T-cell (primary cell): ENCODE results near the gene CTNND2. TPM values are rescaled to one million over a fixed set of nuclear protein-coding genes. Genes with fewer than 3 reads are reported as not detected.

ENCODE experiments used
- ATAC-seq, 4 experiments: fragments of 200-7000 bp in 3 of 4; fragments of 150-1000 bp in 1 of 4; cut with Tn5 transposase; replicated peaks in 1 of 4; 1 replicate in 3 of 4; 2 replicates in 1 of 4; pipeline ENCODE4 v1.10.0; 2021; ENCODE audit warnings: moderate library complexity in 3 of 4, mild to moderate bottlenecking in 2 of 4, moderate number of reproducible peaks in 1 of 4
- CTCF ChIA-PET, 2 donors: fragments of 300-600 bp; sonication (Branson Sonifier 250); formaldehyde crosslinking; loops; one replicate each; lab custom pipeline; 2022; ENCODE audit warnings: antibody characterized with exemption in 2 of 2; lab: Charles Lee
- POLR2A ChIA-PET, 2 donors: fragments of 300-600 bp; sonication (Branson Sonifier 250); formaldehyde crosslinking; loops; one replicate each; lab custom pipeline; 2022; ENCODE audit warnings: antibody characterized with exemption in 2 of 2; lab: Charles Lee
- DNase-seq, 35 experiments: peaks; one replicate each; pipeline versions ENCODE4 v3.0.0 to v3.0.0-alpha.2; 2013 to 2023
- H3K27ac ChIP-seq: one replicate; pipeline ENCODE4 v1.5.1; 2013; ENCODE audit warnings: low read length
- H3K27me3 ChIP-seq, 2 experiments: replicated peaks in 1 of 2; 1 replicate in 1 of 2; 2 replicates in 1 of 2; pipeline versions ENCODE4 v1.6.1 to v1.7.0; 2013; ENCODE audit warnings: low read length in 1 of 2, mixed read lengths in 1 of 2; ENCODE audit not compliant: control insufficient read depth in 2 of 2, insufficient read depth in 2 of 2; ENCODE audit errors: extremely low read depth in 1 of 2
- H3K36me3 ChIP-seq, 2 donors: 1 replicate in 1 of 2; 2 replicates in 1 of 2; pipeline versions ENCODE4 v1.6.1 to v1.7.0; 2013; ENCODE audit warnings: low read length in 1 of 2; ENCODE audit not compliant: control insufficient read depth in 2 of 2, insufficient read depth in 1 of 2; ENCODE audit errors: extremely low read depth in 1 of 2
- H3K4me1 ChIP-seq, 2 experiments: 1 replicate in 1 of 2; 2 replicates in 1 of 2; pipeline versions ENCODE4 v1.6.1 to v1.7.0; 2013; ENCODE audit warnings: low read length in 2 of 2, mixed read lengths in 1 of 2; ENCODE audit not compliant: insufficient read depth in 2 of 2, control insufficient read depth in 1 of 2; ENCODE audit errors: extremely low read depth in 1 of 2
- H3K4me3 ChIP-seq, 2 donors: 1 replicate in 1 of 2; 2 replicates in 1 of 2; pipeline versions ENCODE4 v1.5.1 to v1.7.0; 2013; ENCODE audit warnings: mild to moderate bottlenecking in 2 of 2, low read length in 1 of 2, moderate library complexity in 1 of 2; ENCODE audit not compliant: control insufficient read depth in 1 of 2; ENCODE audit errors: extremely low read depth in 1 of 2
- H3K9me3 ChIP-seq: 2 replicates; pipeline ENCODE4 v1.7.0; 2013
- H3K27ac Mint-ChIP-seq, 2 donors: one replicate each; pipeline ENCODE4 v1.8.0; 2020 to 2021; ENCODE audit warnings: mild to moderate bottlenecking in 2 of 2, mixed read lengths in 2 of 2
- H3K27me3 Mint-ChIP-seq, 2 donors: one replicate each; pipeline ENCODE4 v1.8.0; 2021 to 2022; ENCODE audit warnings: mixed read lengths in 2 of 2
- H3K36me3 Mint-ChIP-seq: one replicate; pipeline ENCODE4 v1.8.0; 2021; ENCODE audit warnings: mixed read lengths
- H3K4me1 Mint-ChIP-seq, 3 donors: one replicate each; pipeline ENCODE4 v1.8.0; 2020 to 2022; ENCODE audit warnings: mixed read lengths in 3 of 3, mild to moderate bottlenecking in 1 of 3
- H3K4me3 Mint-ChIP-seq, 3 donors: one replicate each; pipeline ENCODE4 v1.8.0; 2020 to 2022; ENCODE audit warnings: mild to moderate bottlenecking in 3 of 3, mixed read lengths in 3 of 3, moderate library complexity in 3 of 3
- H3K9me3 Mint-ChIP-seq, 3 donors: one replicate each; pipeline ENCODE4 v1.8.0; 2020 to 2022; ENCODE audit warnings: mixed read lengths in 3 of 3
- WGBS: methylation state at CpG from one replicate; pipeline ENCODE4 v1.1.5; 2013; ENCODE audit warnings: missing lambda C conversion rate; ENCODE audit not compliant: insufficient coverage; 5-methylcytosine and 5-hydroxymethylcytosine counted together
- total RNA-seq, 35 experiments: library from RNA in 6 of 35; stranded (reverse) in 6 of 35; fragments of 120-200 nt in 1 of 35; gene quantifications; one replicate each; pipeline versions ENCODE4 v1.2.1 to v1.2.4 and lab custom pipeline; 2013 to 2026

CTNND2 gene
- total RNA-seq, 5 donors from 2014 or later (not counting 1 experiment from before 2014, with no cell fraction given): 0.22 TPM; not detected in 4

DNA sequence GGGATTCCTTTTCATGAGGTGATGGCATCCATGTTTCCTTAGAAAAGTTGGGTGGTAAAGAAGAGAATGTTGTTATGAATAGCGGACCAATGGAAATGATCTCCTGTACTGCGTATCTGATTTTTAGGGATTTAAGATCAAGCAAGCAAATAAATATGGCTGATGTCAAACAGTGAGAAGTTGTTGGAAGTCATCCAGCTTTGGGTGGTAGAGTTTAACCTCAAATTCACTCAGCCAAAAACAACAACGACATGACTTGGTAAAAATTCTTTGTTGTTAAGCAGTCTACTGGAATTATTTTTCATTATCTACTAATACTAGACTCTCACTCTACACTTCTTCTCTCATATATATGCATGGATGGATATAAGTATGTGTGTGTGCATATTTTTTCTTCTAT, 426.5 kb downstream of the CTNND2 start:
- DNase-seq (no peak), ATAC-seq (no peak)
- WGBS: 100% methylated on average over 1 of the region's 3 CpGs
- H3K4me3 Mint-ChIP-seq: no peak overlapping the region
- no peak overlapping the region for H3K27ac Mint-ChIP-seq
- no peaks in the 10 kb centered on the region for H3K4me1 ChIP-seq
- H3K27ac ChIP-seq: no peak overlapping the region
- no peaks in the 10 kb centered on the region for H3K36me3 Mint-ChIP-seq
- H3K36me3 ChIP-seq: no peaks in the 10 kb centered on the region
- ChIA-PET POLR2A (interaction anchor here in 1 of 2 donors (0.7 kb wide), 1 partner anchor 72 kb away, joined by 3 read pairs; no protein-coding TSS in a partner anchor), CTCF (no interaction called here)
- H3K27me3 ChIP-seq: no peaks in the 10 kb centered on the region
- no peaks in the 10 kb centered on the region for H3K9me3 ChIP-seq
- H3K4me1 Mint-ChIP-seq: no peaks in the 10 kb centered on the region
- peaks cover 3 to 6% of the 10 kb centered on the region in 2 donors for H3K27me3 Mint-ChIP-seq
- H3K9me3 Mint-ChIP-seq: peaks cover 5 to 8% (median 5%) of the 10 kb centered on the region in 3 donors
- no peak overlapping the region for H3K4me3 ChIP-seq

DNA sequence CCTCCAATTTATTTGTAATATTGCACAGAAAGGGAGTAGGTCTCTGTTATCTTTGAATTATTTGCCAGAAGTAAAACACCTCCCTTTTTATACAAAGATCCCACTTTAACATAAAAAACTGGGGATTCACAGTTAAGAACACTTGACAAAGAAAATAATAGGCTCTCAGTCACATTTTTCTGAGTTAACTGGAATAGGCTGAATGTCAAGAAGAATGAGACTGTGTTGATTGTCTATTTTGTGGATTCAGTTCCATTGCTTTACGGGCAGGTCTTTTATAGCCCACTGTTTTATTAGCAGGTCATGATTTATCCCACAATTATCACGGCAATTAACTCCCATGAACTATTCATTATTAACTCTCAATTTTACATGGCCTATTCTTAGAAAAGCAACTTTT, 427.4 kb downstream of the CTNND2 start:
- no peaks in the 10 kb centered on the region for H3K27me3 Mint-ChIP-seq
- H3K27ac ChIP-seq: no peak overlapping the region
- H3K9me3 ChIP-seq: no peaks in the 10 kb centered on the region
- H3K36me3 ChIP-seq: no peaks in the 10 kb centered on the region
- no peak overlapping the region for H3K4me3 ChIP-seq
- H3K27ac Mint-ChIP-seq: no peak overlapping the region
- H3K4me3 Mint-ChIP-seq: no peak overlapping the region
- no peaks in the 10 kb centered on the region for H3K4me1 Mint-ChIP-seq
- ATAC-seq: no peak
- H3K4me1 ChIP-seq: no peaks in the 10 kb centered on the region
- no peak for DNase-seq
- no peaks in the 10 kb centered on the region for H3K27me3 ChIP-seq
- ChIA-PET CTCF (no interaction called here), POLR2A (no interaction called here)
- H3K9me3 Mint-ChIP-seq: no peaks in the 10 kb centered on the region
- no CpG with 5 or more reads among the region's 2 CpGs for WGBS
- H3K36me3 Mint-ChIP-seq: no peaks in the 10 kb centered on the region

- WGBS: 83% methylated on average over 4 of the region's 6 CpGs
- CTCF ChIA-PET: no interaction called here
- no peak for ATAC-seq
- no peak for DNase-seq
- H3K9me3 Mint-ChIP-seq: no peaks in the 10 kb centered on the region
- Histone ChIP-seq H3K27ac (no peak overlapping the region), H3K9me3 (no peaks in the 10 kb centered on the region), H3K4me3 (no peak overlapping the region), H3K27me3 (no peaks in the 10 kb centered on the region), H3K4me1 (no peaks in the 10 kb centered on the region), H3K36me3 (no peaks in the 10 kb centered on the region)
- no peak overlapping the region for H3K4me3 Mint-ChIP-seq
- no peak overlapping the region for H3K27ac Mint-ChIP-seq
- no peaks in the 10 kb centered on the region for H3K36me3 Mint-ChIP-seq
- H3K27me3 Mint-ChIP-seq: no peaks in the 10 kb centered on the region
- POLR2A ChIA-PET: no interaction called here
- H3K4me1 Mint-ChIP-seq: no peaks in the 10 kb centered on the region
These were observed 435.8 kb downstream of the CTNND2 start for GRCh38 chr5:11468334-11469039.

GRCh38 chr5:11467588-11467987, 436.7 kb downstream of the CTNND2 start:
- no peak overlapping the region for H3K27ac Mint-ChIP-seq
- no peaks in the 10 kb centered on the region for H3K9me3 ChIP-seq
- H3K4me3 Mint-ChIP-seq: no peak overlapping the region
- ATAC-seq: no peak
- H3K9me3 Mint-ChIP-seq: no peaks in the 10 kb centered on the region
- WGBS: no CpG with 5 or more reads among the region's 2 CpGs
- H3K27ac ChIP-seq: no peak overlapping the region
- H3K27me3 ChIP-seq: no peaks in the 10 kb centered on the region
- H3K36me3 ChIP-seq: no peaks in the 10 kb centered on the region
- DNase-seq: no peak
- H3K4me1 Mint-ChIP-seq: no peaks in the 10 kb centered on the region
- ChIA-PET POLR2A (no interaction called here), CTCF (no interaction called here)
- no peak overlapping the region for H3K4me3 ChIP-seq
- no peaks in the 10 kb centered on the region for H3K4me1 ChIP-seq
- H3K36me3 Mint-ChIP-seq: no peaks in the 10 kb centered on the region
- H3K27me3 Mint-ChIP-seq: no peaks in the 10 kb centered on the region

- no peak for ATAC-seq
- no peaks in the 10 kb centered on the region for H3K4me1 ChIP-seq
- Mint-ChIP-seq H3K36me3 (no peaks in the 10 kb centered on the region), H3K9me3 (no peaks in the 10 kb centered on the region), H3K27me3 (no peaks in the 10 kb centered on the region), H3K4me1 (no peaks in the 10 kb centered on the region), H3K4me3 (no peak overlapping the region), H3K27ac (no peak overlapping the region)
- POLR2A ChIA-PET: no interaction called here
- H3K36me3 ChIP-seq: no peaks in the 10 kb centered on the region
- no peak for DNase-seq
- H3K9me3 ChIP-seq: no peaks in the 10 kb centered on the region
- no peak overlapping the region for H3K4me3 ChIP-seq
- no peaks in the 10 kb centered on the region for H3K27me3 ChIP-seq
- no CpG with 5 or more reads among the region's 2 CpGs for WGBS
- CTCF ChIA-PET: no interaction called here
- no peak overlapping the region for H3K27ac ChIP-seq
These were observed 444.5 kb downstream of the CTNND2 start for GRCh38 chr5:11459716-11460115.

- ATAC-seq (no peak), DNase-seq (no peak)
- Mint-ChIP-seq H3K27me3 (no peaks in the 10 kb centered on the region), H3K9me3 (no peaks in the 10 kb centered on the region), H3K27ac (no peak overlapping the region), H3K36me3 (no peaks in the 10 kb centered on the region), H3K4me1 (no peaks in the 10 kb centered on the region), H3K4me3 (no peak overlapping the region)
- Histone ChIP-seq H3K4me1 (no peaks in the 10 kb centered on the region), H3K27ac (no peak overlapping the region), H3K9me3 (no peaks in the 10 kb centered on the region), H3K27me3 (no peaks in the 10 kb centered on the region), H3K4me3 (no peak overlapping the region), H3K36me3 (no peaks in the 10 kb centered on the region)
- POLR2A ChIA-PET: no interaction called here
- no CpG with 5 or more reads among the region's 2 CpGs for WGBS
- CTCF ChIA-PET: no interaction called here
These were observed 448.7 kb downstream of the CTNND2 start for GRCh38 chr5:11455505-11455904.
